ENCODE results near the gene TFR2.

- TF ChIP-seq POLR2AphosphoS5 (IDR thresholded peaks at IDR 0.05; ENCODE audit: low read depth, low read length) (no peak), POLR2A (IDR thresholded peaks at IDR 0.05; ENCODE audit: low read depth, low read length) (no peak), TAF1 (IDR thresholded peaks at IDR 0.05; ENCODE audit: borderline replicate concordance, low read depth, low read length) (no peak)
These were observed 33.7 kb upstream of the TFR2 start for GRCh38 chr7:100675105-100675451.
